GM12878 (cell line): Measurements from ENCODE around the gene MITF. TPM values are rescaled to one million over a fixed set of nuclear protein-coding genes. Genes with fewer than 3 reads are reported as not detected.

Experiments
- ATAC-seq: fragments of 200-7000 bp; cut with Tn5 transposase; 3 replicates; pipeline ENCODE4 v1.9.1; 2020; ENCODE audit warnings: mild to moderate bottlenecking, moderate library complexity
- BruUV-seq: library from RNA; stranded (reverse); fragments of 400-500 nt; replicated peaks from 2 replicates; lab custom pipeline; 2021; lab: Mats Ljungman, UMichigan
- CTCF ChIA-PET: fragments of 300-600 bp; sonication (Branson Sonifier 250); formaldehyde crosslinking; extraction: SDS; loops from one replicate; lab custom pipeline; 2021; ENCODE audit warnings: inconsistent platforms; lab: Yijun Ruan, JAX
- POLR2A ChIA-PET: fragments of 350-600 bp; formaldehyde crosslinking; extraction: SDS; loops from one replicate; lab custom pipeline; 2021; ENCODE audit warnings: inconsistent platforms; lab: Charles Lee
- RAD21 ChIA-PET: fragments of 300-600 bp; sonication (Branson Sonifier 250); formaldehyde crosslinking; loops from one replicate; lab custom pipeline; 2023; ENCODE audit warnings: antibody characterized with exemption; ENCODE audit not compliant: unreplicated experiment; lab: Charles Lee
- SMC1A ChIA-PET: fragments of 300-600 bp; sonication (Branson Sonifier 250); formaldehyde crosslinking; loops from one replicate; lab custom pipeline; 2023; ENCODE audit not compliant: unreplicated experiment, uncharacterized antibody; lab: Charles Lee
- DNase-seq: peaks from one replicate; pipeline ENCODE4 v3.0.0-alpha.2; 2011; ENCODE audit warnings: low read depth, low spot score
- FAIRE-seq: peaks from 3 replicates; lab custom pipeline; 2011; peaks lifted over from hg19 to GRCh38; lab: Jason Lieb, UNC
- H2AFZ ChIP-seq: 2 replicates; pipeline ENCODE4 v1.6.0; 2011; ENCODE audit warnings: low read depth, low read length, control low read depth; ENCODE audit not compliant: control insufficient read depth
- H3K27ac ChIP-seq: 2 replicates; pipeline ENCODE4 v1.5.1; 2011; ENCODE audit warnings: control low read depth; ENCODE audit not compliant: control insufficient read depth, insufficient read depth
- H3K27me3 ChIP-seq, 2 experiments: replicated peaks in 1 of 2; 2 replicates each; pipeline versions ENCODE4 v1.6.0 to v1.6.1; 2011; ENCODE audit warnings: low read length in 1 of 2; ENCODE audit not compliant: control insufficient read depth in 2 of 2, insufficient read depth in 2 of 2
- H3K36me3 ChIP-seq, 2 experiments: 2 replicates each; pipeline ENCODE4 v1.5.1; 2011; ENCODE audit warnings: low read length in 1 of 2; ENCODE audit not compliant: control insufficient read depth in 2 of 2, insufficient read depth in 2 of 2
- H3K4me1 ChIP-seq: 2 replicates; pipeline ENCODE4 v1.6.1; 2011; ENCODE audit warnings: mild to moderate bottlenecking, low read length, moderate library complexity, mixed read lengths; ENCODE audit not compliant: control insufficient read depth, insufficient read depth
- H3K4me2 ChIP-seq: 2 replicates; pipeline ENCODE4 v1.6.0; 2011; ENCODE audit warnings: control low read depth; ENCODE audit not compliant: control insufficient read depth, insufficient read depth
- H3K4me3 ChIP-seq: fragments of 200-600 bp; sonication (generic); 2 replicates; pipeline ENCODE4 v1.5.1; 2016
- H3K79me2 ChIP-seq: 2 replicates; pipeline ENCODE4 v1.6.0; 2011; ENCODE audit warnings: low read length; ENCODE audit not compliant: control insufficient read depth, insufficient read depth
- H3K9ac ChIP-seq: 2 replicates; pipeline ENCODE4 v1.8.0; 2011; ENCODE audit warnings: low read length, control low read depth, mixed read lengths; ENCODE audit not compliant: control insufficient read depth, insufficient read depth
- H3K9me3 ChIP-seq: replicated peaks from 3 replicates; pipeline ENCODE4 v1.5.1; 2011; ENCODE audit warnings: mild to moderate bottlenecking, low read length; ENCODE audit not compliant: control insufficient read depth, insufficient read depth
- H4K20me1 ChIP-seq: 2 replicates; pipeline ENCODE4 v1.6.0; 2011; ENCODE audit not compliant: control insufficient read depth, insufficient read depth
- E2F4 ChIP-seq: IDR thresholded peaks from 2 replicates; pipeline ENCODE4 v1.6.1; 2012; ENCODE audit warnings: low read depth, low read length, improper control_type of control experiment
- IRF5 ChIP-seq: fragments of 450-650 bp; IDR thresholded peaks from 2 replicates; pipeline ENCODE4 v1.6.1; 2017; ENCODE audit warnings: borderline replicate concordance
- NBN ChIP-seq: fragments of 450-650 bp; IDR thresholded peaks from 2 replicates; pipeline ENCODE4 v1.6.1; 2016
- NFXL1 ChIP-seq: fragments of 450-650 bp; IDR thresholded peaks from 2 replicates; pipeline ENCODE4 v1.6.1; 2017; ENCODE audit warnings: antibody characterized with exemption, mild to moderate bottlenecking, borderline replicate concordance
- NR2F1 ChIP-seq: fragments of 450-650 bp; conservative IDR thresholded peaks from 2 replicates; pipeline ENCODE4 v1.6.1; 2017; ENCODE audit warnings: mild to moderate bottlenecking
- PKNOX1 ChIP-seq: fragments of 450-650 bp; IDR thresholded peaks from 2 replicates; pipeline ENCODE4 v1.6.1; 2016; ENCODE audit warnings: mild to moderate bottlenecking
- POLR2AphosphoS2 ChIP-seq: IDR thresholded peaks from 2 replicates; pipeline ENCODE4 v1.6.1; 2011; ENCODE audit warnings: low read depth, mild to moderate bottlenecking, low read length, improper control_type of control experiment, moderate library complexity
- RELB ChIP-seq: fragments of 450-650 bp; IDR thresholded peaks from 2 replicates; pipeline ENCODE4 v1.6.1; 2017; ENCODE audit warnings: low read depth, mild to moderate bottlenecking, moderate library complexity
- STAT1 ChIP-seq: fragments of 450-650 bp; conservative IDR thresholded peaks from 2 replicates; pipeline ENCODE4 v1.6.1; 2014; ENCODE audit warnings: antibody characterized with exemption, mild to moderate bottlenecking
- USF2 ChIP-seq: IDR thresholded peaks from 2 replicates; pipeline ENCODE4 v1.6.1; 2011; ENCODE audit warnings: low read depth, low read length, improper control_type of control experiment, borderline replicate concordance
- YBX1 ChIP-seq: fragments of 450-650 bp; IDR thresholded peaks from 2 replicates; pipeline ENCODE4 v1.6.1; 2016; ENCODE audit warnings: antibody characterized with exemption
- WGBS: methylation state at CpG from one replicate; pipeline ENCODE4 v1.1.6; 2016; ENCODE audit warnings: low lambda C conversion rate; ENCODE audit not compliant: insufficient replicate concordance, insufficient coverage; ENCODE audit errors: missing lambda C conversion rate; 5-methylcytosine and 5-hydroxymethylcytosine counted together
- in situ Hi-C: fragments of 300-500 bp; cut with MboI; formaldehyde crosslinking; loops from 9 replicates; pipeline ENCODE4 v1.14.3; 2018; ENCODE audit warnings: mixed read lengths
- intact Hi-C: fragments of 100-400 bp; cut with micrococcal nuclease; formaldehyde crosslinking; loops from one replicate; pipeline ENCODE4 v1.14.2; 2022; ENCODE audit not compliant: unreplicated experiment
- polyA plus RNA-seq, 11 experiments: library from polyadenylated mRNA; depleted of rRNA in 4 of 11; unstranded in 6 of 11; stranded (reverse) in 5 of 11; fragments of >200 nt; fragmentation: Nextera tagmentation in 4 of 11; fragmentation: Illumina TruSeq in 1 of 11; extraction: Ambion mirVana in 4 of 11; extraction: Trizol in 1 of 11; gene quantifications; 1 replicate in 1 of 11; 2 replicates in 10 of 11; pipeline versions ENCODE4 v1.2.1 to v1.2.3, GENCODE V29; 2011 to 2016; ENCODE audit warnings: inconsistent platforms in 2 of 11, missing spikeins in 2 of 11, low read depth in 1 of 11
- total RNA-seq, 4 experiments: library from RNA; depleted of rRNA in 3 of 4; stranded (reverse); fragments of >200 nt in 3 of 4; fragmentation: Illumina TruSeq in 1 of 4; extraction: Trizol in 1 of 4; gene quantifications; 2 replicates each; pipeline versions ENCODE4 v1.2.1 to v1.2.3, GENCODE V29; 2013 to 2021

MITF gene
- total and polyA plus RNA-seq, 10 of the 15 experiments (the other 5 are each of a cell fraction or from before 2014, with no cell fraction given) = under 0.01 to 0.90 (median 0.06) TPM; not detected in 3

GRCh38 chr3:69768438-69768837, 29.2 kb downstream of the MITF start:
- Histone ChIP-seq H3K27me3 (no peaks in the 10 kb centered on the region), H3K79me2 (no peaks in the 10 kb centered on the region), H3K9me3 (no peaks in the 10 kb centered on the region), H3K27ac (no peak overlapping the region), H2AFZ (no peak overlapping the region), H3K4me2 (no peak overlapping the region), H3K4me1 (no peaks in the 10 kb centered on the region), H3K4me3 (no peak overlapping the region), H3K36me3 (no peaks in the 10 kb centered on the region), H3K9ac (no peak overlapping the region), H4K20me1 (no peaks in the 10 kb centered on the region)
- ChIA-PET POLR2A (no interaction called here), SMC1A (no interaction called here), CTCF (no interaction called here), RAD21 (no interaction called here)
- no peak for DNase-seq
- ATAC-seq = no peak
- FAIRE-seq = no peak
- 0% methylated on average over 2 of the region's 2 CpGs for WGBS
- intact Hi-C loops (no loop called here), in situ Hi-C loops (no loop called here)
- TF ChIP-seq NFXL1 = no peak
- TF ChIP-seq NBN = no peak
- TF ChIP-seq IRF5 = no peak
- TF ChIP-seq YBX1 = no peak
- TF ChIP-seq USF2 = no peak
- no peak for TF ChIP-seq STAT1
- no peak for TF ChIP-seq POLR2AphosphoS2
- no peak for TF ChIP-seq NR2F1
- TF ChIP-seq PKNOX1 = no peak
- no peak for TF ChIP-seq E2F4
- no peak for TF ChIP-seq RELB
- no TSS peak for BruUV-seq
